HG02610 (cell line): ENCODE measurements around the gene AGAP2.
A peak's percentile ranks its signal among the peaks of the same experiment; 100 is the strongest.

Experiments
- ATAC-seq: cut with Tn5 transposase; IDR thresholded peaks from one replicate; pipeline ENCODE4 v1.9.1; 2021; ENCODE audit warnings: mild to moderate bottlenecking, moderate library complexity; ENCODE audit not compliant: unreplicated experiment

AGAP2 gene

GRCh38 chr12:57767876-57768275 is 29.3 kb upstream of the AGAP2 start:
- no peak for ATAC-seq

- ATAC-seq, result no peak
Observed at GRCh38 chr12:57767305-57767698, 28.8 kb upstream of the AGAP2 start.

DNA sequence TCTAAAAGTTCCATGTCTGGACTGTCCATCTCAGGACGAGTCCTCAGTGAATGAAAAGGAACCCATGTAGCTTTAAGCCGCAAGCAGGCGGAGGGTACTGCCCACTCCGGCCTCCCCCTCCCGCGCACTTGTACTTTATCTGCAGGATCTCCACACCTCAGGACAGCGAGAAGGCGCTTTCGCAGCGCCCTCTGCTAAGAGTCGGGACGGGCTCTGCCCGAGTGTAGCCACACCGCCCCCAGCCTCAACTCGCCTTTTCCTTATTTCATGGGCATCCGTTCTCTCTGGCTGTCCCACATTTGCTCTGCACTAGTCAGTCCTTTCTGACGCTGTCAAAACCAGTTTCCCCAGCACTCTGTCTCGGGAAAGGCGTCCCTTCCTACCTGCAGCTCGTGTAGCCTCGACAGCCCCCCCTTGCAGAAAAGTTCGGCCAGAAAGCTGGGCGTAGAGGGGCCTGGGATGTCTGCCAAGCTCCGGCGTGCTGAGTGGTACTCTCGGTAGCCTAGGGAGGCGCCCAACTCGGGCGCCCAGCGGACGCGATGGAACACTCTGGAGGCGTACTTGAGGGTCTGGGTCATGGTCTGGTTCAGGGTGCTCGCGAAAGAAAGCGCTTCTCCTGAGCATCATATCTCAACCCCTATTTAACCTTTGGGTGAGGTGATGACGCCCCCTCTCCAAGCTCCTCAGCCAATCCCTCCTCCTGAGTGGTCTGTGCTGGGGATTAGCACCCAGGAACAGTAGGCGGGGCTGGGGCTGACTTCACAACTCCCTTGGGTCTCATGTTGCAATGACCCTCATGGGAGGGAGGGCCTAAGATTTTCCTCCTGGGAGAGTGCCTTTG is 28.1 kb upstream of the AGAP2 start, which contains the start of gene CYP27B1:
Gene CYP27B1, minus strand, starts transcription at position 615 of the 841 bp plus-strand sequence. Its CDS starts 37 bp downstream, at position 578.
- no peak for ATAC-seq

DNA sequence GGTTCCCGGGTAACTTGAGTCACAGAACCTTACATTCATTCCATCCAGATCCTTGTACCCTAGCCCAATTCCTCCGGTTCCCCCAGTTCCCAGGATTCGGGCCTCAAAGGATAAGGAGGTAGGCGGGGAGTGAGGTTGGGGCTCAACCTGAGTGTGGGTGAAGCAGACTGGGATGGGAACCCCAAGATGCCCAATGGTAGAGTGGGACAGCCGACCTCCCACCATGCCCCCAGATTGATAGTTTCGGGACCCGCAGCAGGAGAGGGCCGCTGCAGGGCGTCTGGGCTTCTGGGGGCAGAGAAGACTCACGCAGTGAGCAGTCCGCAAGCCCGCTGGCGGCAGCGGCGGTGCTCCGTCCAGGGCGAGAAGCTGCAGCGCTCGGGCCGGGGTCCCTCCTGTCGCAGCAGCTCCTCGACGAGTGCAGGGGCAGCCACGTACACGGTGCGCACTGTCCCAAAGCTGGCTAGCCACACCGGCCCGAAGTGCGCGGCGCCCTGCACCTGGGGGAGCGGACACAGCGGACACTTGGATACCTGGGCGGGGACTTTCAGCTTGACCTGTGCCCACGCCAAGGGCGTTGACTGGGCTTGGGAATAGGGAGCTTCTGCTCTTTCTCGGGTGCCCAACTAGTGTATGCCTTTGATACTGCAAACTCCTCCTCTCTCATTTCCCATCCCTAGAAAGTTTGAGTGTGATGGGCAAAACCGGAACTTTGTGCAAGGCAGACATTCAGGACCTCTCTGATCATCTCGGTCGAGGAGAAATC is 27.3 kb upstream of the AGAP2 start:
- ATAC-seq, result no peak

DNA sequence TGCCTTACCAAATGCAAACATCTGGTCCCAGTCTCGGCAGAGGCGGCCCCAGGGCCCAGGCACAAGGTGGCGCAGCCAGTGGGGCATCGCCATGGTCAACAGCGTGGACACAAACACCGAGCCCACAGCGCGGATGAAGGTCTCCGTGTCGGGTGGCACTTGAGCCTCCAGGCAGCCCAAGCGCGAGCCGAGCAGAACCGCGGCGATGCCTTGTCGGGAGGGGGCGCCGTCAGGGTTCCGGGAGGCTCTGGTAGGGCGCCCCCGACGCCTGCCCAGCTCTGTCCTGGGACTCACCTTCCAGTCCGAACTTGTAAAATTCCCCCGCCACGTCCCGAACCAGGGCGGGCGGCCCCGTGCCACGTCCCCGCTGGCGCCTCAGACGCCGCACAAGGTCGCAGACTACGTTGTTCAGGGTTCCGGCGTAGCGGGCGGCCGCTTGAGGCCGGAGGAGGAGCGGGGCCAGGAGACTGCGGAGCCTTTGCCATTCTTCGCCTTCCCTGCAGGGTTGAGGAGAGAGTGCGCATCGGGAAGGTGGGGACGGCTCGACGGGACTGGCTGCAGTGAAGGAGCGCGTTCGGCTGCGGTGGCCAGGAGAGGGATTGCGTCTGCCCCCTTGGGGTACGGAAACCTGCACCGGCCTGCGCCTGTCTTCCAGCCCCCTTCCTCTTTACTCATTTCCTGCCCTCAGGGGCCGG is 26.6 kb upstream of the AGAP2 start:
- peak; percentile 44 for ATAC-seq

GRCh38 chr12:57764662-57765002 is 26.1 kb upstream of the AGAP2 start:
- peak; percentile 1 for ATAC-seq

- ATAC-seq, result no peak
Observed at GRCh38 chr12:57763881-57764661, 25.5 kb upstream of the AGAP2 start.

DNA sequence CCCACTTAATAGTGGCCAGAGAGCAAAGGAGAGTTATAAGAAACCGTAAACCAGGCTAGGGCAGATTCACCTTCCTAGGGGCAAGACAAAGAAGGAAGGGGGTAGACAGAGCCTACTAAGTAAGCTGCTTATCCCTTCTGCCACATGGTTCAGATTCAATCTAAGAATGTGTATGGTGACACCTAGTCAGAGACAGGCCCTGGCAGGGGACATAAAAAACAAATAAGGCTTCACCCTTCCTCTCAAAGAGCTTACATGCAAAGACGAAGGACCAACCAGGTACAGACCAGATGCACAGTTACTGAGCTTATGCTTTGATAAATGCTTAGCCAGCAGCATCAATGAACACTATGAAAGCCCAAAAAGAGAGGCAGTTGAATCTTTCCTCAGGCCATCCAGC is 23.9 kb upstream of the AGAP2 start:
- ATAC-seq, result no peak

DNA sequence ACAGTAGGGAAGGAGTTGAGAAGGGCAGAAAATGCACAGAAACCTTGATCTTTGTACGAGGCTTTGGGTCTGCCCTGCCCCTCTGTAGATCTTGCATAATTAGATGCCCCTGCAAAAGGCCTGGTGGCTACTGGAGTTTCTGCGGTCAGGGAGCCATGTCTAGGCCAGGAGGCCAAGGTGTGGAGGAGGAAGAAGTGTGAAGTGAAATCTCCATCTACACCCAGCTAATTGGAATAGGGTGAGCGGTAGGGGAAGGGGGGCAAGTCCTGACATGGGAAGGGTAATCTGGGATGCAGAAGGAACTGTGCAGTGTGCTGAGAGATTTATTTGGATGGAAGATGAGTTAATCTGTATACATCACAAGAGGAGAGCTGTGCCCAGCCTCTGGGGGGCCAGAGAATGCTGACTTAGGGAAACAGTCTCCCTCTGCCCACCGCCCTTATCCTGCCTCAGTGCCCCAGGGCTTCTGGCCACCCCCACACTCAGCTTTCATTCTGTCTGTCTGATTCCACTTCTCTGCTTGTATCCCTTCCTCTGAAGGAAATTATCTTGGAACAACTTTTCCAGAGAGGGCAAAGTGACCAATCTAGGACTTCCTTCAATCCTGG is 23.0 kb upstream of the AGAP2 start:
- no peak for ATAC-seq

DNA sequence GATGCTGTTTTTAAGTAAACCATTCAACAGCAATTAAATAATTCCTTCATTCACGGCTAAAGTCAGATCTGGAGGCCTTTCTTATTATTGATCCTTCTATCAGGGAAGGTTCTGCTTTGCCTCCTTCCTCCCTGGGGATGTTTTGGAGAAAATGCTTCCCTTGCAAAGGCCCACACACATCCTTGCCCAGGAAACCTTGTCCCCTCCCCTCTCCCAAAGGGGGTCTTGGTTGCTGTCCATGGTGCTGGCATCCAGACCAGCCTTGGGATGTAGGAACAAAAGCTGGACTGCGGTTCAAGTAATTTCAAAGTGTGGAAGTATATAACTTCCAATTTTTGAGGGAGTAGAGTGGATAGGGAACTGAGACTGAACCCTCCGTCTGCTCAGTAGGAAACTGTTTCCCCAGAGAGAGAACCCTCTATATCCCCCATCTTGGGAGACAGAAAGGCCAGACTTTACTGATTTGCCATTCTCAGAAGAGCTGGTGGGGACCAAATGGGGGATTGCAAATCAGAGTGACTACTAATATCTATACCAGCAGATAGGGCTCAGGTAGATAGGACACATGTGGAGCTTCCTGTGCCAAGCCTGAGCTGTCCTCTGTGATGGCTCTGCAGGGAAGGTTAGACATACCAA is 21.9 kb upstream of the AGAP2 start:
- no peak for ATAC-seq

GRCh38 chr12:57759360-57759980 is 20.9 kb upstream of the AGAP2 start:
- no peak for ATAC-seq

DNA sequence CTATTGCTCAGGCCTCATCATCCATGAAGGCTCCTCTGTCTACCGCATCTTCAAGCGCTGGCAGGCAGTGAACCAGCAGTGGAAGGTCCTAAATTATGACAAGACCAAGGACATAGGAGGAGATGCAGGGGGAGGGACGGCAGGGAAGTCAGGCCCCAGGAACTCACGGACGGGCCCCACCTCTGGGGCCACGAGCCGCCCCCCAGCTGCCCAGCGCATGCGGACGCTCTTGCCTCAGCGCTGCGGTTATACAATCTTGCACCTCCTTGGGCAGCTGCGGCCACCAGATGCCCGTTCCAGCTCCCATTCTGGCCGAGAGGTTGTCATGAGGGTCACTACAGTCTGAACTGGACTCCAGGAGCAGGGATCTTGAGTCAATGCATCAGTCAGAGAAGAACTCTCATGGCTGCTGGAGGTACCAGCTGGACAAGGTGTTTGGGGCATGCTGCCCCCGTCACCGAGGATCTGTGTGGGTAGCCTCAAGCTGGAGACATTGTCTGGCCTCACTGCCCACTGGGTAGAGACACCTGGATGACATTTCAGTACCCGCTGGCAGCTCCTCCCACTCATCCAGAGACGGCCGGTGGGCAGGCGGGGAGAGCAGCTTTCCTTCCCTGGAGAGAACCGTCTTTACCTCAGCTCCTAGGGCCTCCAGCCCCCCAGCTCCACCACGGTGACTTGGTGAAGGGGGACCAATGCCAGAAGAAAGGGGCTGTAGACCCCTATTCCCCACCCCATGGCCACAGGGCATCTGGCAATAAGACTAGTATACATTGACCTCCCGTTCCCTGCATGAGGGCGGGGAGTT is 20.2 kb upstream of the AGAP2 start:
- no peak for ATAC-seq

- ATAC-seq, result no peak
Observed at GRCh38 chr12:57757771-57758170, 19.2 kb upstream of the AGAP2 start.

DNA sequence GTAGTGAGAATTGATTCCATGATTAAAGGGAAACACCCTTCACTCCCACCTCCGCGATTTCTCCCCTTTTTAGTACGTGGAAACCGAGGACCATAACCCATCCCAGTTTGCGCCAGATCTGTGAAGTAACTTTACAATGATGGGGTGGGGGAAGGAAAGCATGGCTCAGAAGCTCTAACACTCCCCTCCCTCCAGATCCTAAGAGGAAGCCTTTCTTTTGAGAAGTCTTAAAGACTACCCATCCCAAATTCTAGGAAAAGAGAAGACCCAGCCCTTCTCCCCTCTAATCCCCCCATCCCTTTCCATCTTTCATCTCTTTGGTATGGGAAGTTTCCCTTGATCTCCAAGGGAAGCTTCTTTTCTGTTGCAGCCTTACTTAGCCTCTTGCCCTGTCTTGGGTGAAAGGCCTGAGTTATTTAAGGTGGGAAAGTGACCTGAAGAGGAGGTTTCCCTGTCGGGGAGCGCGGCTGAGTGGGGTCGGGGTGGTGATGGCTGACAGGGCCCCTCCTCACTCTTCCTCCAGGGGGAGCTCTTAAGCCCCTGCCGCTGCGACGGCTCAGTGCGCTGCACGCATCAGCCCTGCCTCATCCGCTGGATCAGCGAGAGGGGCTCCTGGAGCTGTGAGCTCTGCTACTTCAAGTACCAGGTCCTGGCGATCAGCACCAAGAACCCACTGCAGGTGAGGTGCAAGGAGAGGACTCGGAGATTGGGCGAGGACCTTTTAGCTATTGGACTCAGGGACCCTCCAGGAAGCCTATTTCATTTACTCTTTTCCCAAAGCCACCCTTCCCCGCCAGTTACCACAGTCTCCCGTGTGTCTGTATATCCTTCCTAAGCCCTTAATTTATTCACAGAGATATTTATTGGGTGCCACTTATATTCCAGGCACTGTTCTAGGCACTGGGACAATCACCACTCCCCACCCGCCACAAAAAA is 18.1 kb upstream of the AGAP2 start:
- peak; percentile 20 for ATAC-seq

DNA sequence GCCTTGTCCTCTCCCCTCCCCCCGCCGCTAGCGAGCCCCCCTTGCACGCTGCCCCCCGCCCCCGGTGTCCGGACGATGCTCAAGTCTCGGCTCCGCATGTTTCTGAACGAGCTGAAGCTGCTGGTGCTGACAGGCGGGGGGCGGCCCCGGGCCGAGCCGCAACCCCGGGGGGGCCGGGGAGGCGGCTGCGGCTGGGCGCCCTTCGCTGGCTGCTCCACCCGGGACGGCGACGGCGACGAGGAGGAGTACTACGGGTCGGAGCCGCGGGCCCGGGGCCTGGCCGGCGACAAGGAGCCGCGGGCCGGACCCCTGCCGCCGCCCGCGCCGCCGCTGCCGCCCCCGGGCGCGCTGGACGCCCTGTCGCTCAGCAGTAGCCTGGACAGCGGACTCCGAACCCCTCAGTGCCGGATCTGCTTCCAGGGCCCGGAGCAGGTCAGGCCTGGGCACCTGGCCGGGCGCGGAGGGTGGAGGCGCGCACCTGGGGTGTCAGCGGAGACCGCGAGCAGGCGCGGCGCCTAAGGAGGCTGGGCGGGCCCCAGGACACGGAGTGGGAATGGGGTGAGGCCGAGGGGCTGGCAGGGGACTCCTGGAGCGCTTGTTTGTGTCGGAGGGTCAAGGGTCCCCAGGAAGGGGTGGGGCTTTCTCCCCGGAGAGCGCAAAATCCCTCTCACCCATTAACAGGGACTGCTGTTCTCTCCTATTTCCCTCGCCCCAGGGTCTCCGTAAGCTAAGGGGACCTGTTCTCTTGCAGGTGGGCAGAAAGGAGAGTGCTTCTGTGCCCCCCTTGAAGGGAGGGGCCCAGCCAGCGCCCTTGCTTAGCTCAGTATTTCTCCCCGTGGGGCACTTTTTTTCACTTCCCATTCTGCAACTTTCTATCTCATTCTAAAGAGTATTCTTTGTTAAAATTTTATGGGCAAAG is 17.2 kb upstream of the AGAP2 start:
- ATAC-seq, result no peak

DNA sequence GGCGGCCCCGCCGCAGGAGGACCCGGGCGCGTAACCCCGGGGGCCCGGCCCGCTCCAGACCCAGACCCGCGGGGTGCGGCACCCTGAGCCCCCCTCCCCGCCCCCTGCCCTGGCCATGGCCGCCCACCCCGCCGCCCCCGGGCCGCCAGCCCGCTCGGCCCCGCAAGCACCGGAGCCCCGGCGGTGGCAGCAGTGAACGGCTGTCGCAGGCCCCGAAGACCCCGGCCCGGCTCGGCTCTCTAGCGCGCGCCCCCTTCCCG is 16.6 kb upstream of the AGAP2 start:
- ATAC-seq, result no peak
